ENCODE measurements around the gene NXNL1.

DNA sequence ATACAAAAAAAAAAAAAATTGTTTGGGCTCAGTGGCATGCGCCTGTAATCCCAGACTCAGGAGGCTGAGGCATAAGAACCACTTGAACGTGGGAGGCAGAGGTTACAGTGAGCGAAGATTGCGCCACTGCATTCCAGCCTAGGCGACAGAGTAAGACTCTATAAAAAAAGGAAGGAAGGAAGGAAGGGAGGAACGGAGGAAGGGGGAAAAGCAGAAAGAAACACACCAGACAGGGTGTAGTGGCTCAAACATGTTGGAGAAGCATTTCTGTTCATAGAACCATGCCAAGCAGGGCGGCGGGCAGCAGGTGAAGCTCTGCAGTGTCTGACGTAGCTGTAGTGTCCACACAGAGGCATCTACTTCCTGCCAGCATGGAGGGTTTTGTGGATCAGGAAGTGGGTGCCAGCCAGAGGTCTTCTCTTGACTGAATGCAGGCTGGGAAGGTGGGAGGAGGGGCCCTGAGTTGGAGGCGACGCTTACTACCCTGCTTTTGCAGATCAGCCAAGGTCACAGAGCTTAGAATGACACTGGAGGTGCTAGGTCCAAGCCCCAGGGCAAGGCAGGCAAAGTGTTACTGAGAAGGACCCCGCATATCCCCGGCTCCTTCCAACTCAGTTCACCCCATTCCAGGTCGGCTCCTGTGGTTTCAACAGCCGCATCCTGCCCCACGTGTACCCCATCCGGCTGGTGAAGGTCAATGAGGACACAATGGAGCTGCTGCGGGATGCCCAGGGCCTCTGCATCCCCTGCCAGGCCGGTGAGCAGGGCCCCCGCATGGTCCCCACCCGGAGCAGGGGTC is 39.1 kb upstream of the NXNL1 start:
- TF ChIP-seq, protein P1, sequence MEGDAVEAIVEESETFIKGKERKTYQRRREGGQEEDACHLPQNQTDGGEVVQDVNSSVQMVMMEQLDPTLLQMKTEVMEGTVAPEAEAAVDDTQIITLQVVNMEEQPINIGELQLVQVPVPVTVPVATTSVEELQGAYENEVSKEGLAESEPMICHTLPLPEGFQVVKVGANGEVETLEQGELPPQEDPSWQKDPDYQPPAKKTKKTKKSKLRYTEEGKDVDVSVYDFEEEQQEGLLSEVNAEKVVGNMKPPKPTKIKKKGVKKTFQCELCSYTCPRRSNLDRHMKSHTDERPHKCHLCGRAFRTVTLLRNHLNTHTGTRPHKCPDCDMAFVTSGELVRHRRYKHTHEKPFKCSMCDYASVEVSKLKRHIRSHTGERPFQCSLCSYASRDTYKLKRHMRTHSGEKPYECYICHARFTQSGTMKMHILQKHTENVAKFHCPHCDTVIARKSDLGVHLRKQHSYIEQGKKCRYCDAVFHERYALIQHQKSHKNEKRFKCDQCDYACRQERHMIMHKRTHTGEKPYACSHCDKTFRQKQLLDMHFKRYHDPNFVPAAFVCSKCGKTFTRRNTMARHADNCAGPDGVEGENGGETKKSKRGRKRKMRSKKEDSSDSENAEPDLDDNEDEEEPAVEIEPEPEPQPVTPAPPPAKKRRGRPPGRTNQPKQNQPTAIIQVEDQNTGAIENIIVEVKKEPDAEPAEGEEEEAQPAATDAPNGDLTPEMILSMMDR (IDR thresholded peaks at IDR 0.05), result no peak
- TF ChIP-seq ZFX (IDR thresholded peaks at IDR 0.05; ENCODE audit: borderline replicate concordance), result no peak

Data from 22Rv1 (cell line).